NK-92 (cell line): ENCODE measurements around the gene PCDHA1.
"Not testable (repeated sequence)": the region's sequence is repeated elsewhere in the genome, so short reads cannot be mapped to it uniquely, and the experiment has no call there.

ENCODE experiments used
- DNase-seq: peaks from one replicate; lab custom pipeline; 2025; ENCODE audit not compliant: unreplicated experiment; lab: John Stamatoyannopoulos, UW

PCDHA1 gene

GRCh38 chr5:140808241-140808888 lies 22.4 kb downstream of the PCDHA1 start:
- DNase-seq: not testable (repeated sequence)

GRCh38 chr5:140808889-140809291 lies 22.9 kb downstream of the PCDHA1 start:
- DNase-seq: no peak

GRCh38 chr5:140821375-140822280 lies 35.7 kb downstream of the PCDHA1 start, which contains the start of gene PCDHA5:
Gene PCDHA5, plus strand, starts transcription at chr5:140821613.
- DNase-seq: no peak

- DNase-seq: no peak
These were observed 36.3 kb downstream of the PCDHA1 start for GRCh38 chr5:140822281-140822629.

GRCh38 chr5:140822969-140823368 lies 37.0 kb downstream of the PCDHA1 start:
- DNase-seq: not testable (repeated sequence)

GRCh38 chr5:140823475-140823874 lies 37.5 kb downstream of the PCDHA1 start:
- DNase-seq: no peak

- DNase-seq: no peak
These were observed 41.9 kb downstream of the PCDHA1 start, which contains the start of gene PCDHA6 for GRCh38 chr5:140827704-140828361. Gene PCDHA6, plus strand, starts transcription at chr5:140827960. Its CDS starts 132 bp downstream, at chr5:140828092.

GRCh38 chr5:140828362-140828737 lies 42.4 kb downstream of the PCDHA1 start:
- no peak for DNase-seq

- DNase-seq: not testable (repeated sequence)
These were observed 43.9 kb downstream of the PCDHA1 start for GRCh38 chr5:140829511-140830501.

- no peak for DNase-seq
These were observed 48.1 kb downstream of the PCDHA1 start, which contains the start of gene PCDHA7 for GRCh38 chr5:140833993-140834392. Gene PCDHA7, plus strand, starts transcription at chr5:140834269. Its CDS starts 115 bp downstream, at chr5:140834384.

- DNase-seq: not testable (repeated sequence)
These were observed 48.6 kb downstream of the PCDHA1 start for GRCh38 chr5:140834439-140835008.

- no peak for DNase-seq
These were observed 49.9 kb downstream of the PCDHA1 start for GRCh38 chr5:140835622-140836510.

GRCh38 chr5:140840978-140841962 lies 55.3 kb downstream of the PCDHA1 start, which contains the start of gene PCDHA8:
Gene PCDHA8, plus strand, starts transcription at chr5:140841187. Its CDS starts 135 bp downstream, at chr5:140841322.
- DNase-seq: no peak

GRCh38 chr5:140842798-140843733 lies 57.1 kb downstream of the PCDHA1 start:
- no peak for DNase-seq

GRCh38 chr5:140848139-140849102 lies 62.5 kb downstream of the PCDHA1 start, which contains the start of gene PCDHA9:
Gene PCDHA9, plus strand, starts transcription at chr5:140848382. Its CDS starts 114 bp downstream, at chr5:140848496.
- not testable (repeated sequence) for DNase-seq
